NCI-H1092 (cell line): ENCODE data around the gene TTC1.
A peak's percentile ranks its signal among the peaks of the same experiment; 100 is the strongest.
"Not testable (repeated sequence)": the region's sequence is repeated elsewhere in the genome, so short reads cannot be mapped to it uniquely, and the experiment has no call there.

Source experiments
- DNase-seq: peaks from one replicate; lab custom pipeline; 2025; lab: John Stamatoyannopoulos, UW

TTC1 gene

DNA sequence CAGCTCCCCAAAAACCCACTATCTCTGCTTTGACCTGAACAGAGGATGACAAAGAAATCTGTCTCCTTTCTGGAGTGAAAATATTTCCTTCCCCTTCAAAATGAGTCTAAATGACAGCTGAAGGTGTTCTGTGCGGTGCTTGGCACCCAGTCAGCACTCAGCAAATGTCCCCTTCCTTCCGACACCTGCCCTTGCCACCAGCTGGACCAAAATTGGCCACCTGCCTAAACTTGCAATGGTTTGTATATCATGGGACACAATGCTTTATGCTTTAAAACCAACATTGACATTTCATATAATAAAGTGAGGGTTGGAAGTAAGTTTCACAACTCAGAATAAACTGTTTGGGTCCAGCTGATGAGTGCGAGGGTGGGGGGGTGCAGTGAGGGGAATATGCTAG, 7.5 kb upstream of the TTC1 start:
- DNase-seq: peak; percentile 1

- DNase-seq: no peak
These were observed 1.4 kb upstream of the TTC1 start for GRCh38 chr5:160007514-160007913.

DNA sequence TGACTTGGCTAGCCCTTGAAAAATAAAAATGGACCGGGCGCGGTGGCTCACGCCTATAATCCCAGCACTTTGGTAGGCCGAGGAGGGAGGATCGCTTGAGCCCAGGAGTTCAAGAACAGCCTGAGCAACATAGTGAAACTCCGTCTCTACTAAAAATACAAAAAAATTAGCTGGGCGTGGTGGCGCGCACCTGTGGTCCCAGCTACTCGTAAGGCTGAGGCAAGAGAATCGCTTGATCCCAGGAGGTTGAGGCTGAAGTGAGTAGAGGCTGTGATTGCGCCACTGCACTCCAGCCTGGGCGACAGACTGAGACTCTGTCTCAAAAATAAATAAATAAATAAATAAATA, 436 bp upstream of the TTC1 start:
- not testable (repeated sequence) for DNase-seq

GRCh38 chr5:160009591-160009989, 651 bp downstream of the TTC1 start:
- DNase-seq: no peak

DNA sequence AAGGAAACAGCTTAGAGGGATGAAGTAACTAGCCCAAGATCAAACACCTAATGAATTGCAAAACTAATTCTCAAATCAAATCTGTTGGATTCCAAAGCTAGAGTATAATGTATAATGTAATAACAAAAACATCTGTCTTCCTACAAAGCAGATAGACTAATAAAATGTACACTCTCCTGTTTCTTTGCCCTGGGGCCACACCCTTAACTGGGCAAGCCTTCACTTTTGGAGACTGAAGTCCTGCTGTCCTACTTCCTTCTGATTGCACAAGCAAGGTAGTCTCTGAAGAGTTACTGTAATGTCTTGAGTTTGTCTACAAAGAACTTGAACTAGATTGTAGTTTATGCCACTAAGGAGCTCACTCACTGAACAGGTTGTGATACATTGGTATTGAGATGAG, 2.5 kb downstream of the TTC1 start:
- DNase-seq: no peak

- DNase-seq: not testable (repeated sequence)
These were observed 5.3 kb downstream of the TTC1 start for GRCh38 chr5:160014197-160014596.

GRCh38 chr5:160018945-160019625, 10.1 kb downstream of the TTC1 start:
- DNase-seq: no peak

DNA sequence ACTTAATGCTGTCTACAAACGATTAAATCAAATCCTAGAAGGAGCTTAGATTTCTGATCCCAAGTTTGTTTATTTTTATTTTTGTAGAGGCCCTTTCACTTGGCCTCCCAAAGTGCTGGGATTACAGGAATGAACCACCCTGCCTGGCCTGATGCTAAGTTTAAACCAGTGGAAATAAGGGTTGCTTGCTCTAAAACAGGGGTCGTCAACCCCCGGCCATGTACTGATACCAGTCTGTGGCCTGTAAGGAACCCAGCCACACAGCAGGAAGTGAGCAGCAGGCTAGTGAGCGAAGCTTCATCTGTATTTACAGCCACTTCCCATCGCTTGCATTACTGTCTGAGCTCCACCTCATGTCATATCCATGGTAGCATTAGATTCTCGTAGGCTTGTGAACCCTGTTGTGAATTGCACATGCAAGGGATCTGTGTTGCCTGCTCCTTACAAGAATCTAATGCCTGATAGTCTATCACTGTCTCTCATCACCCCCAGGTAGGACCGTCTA, 11.4 kb downstream of the TTC1 start:
- no peak for DNase-seq

GRCh38 chr5:160020964-160021363, 12.0 kb downstream of the TTC1 start:
- DNase-seq: no peak

GRCh38 chr5:160021831-160022446, 13.0 kb downstream of the TTC1 start:
- peak; percentile 14 for DNase-seq

DNA sequence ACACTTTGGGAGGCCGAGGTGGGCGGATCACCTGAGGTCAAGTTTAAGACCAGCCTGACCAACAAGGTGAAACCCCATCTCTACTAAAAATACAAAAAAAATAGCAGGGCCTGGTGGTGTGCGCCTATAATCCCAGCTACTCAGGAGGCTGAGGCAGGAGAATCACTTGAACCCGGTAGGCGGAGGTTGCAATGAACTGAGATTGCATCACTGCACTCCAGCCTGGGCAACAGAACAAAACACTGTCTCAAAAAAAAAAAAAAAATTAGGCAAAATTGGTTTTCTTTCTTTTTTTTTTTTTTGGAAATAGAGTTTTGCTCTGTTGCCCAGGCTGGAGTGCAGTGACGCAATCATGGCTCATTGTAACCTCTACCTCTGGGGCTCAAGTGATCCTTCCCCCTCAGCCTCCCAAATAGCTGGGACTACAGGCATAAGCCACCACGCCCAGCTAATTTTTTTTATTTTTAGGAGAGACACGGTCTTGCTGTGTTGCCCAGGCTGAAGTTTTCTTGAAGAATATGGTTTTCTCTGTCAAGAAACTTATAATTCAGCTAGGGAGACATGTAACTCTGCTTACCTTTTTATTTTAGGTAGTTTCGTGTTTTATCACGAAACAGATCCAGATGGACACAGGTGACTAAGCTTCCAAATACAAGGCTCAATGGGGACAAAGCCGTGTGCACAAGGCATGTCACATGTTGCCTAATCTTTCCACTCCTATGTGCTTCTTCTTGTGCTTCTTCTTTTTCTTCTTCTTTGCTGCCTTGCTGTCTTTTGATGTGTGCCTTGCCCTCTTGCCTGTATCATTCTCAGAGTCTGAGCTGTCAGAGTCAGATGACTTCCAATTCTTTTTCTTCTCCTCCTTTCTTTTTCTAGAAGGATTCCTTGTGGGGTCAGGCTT, 14.3 kb downstream of the TTC1 start:
- DNase-seq: no peak

- no peak for DNase-seq
These were observed 15.1 kb downstream of the TTC1 start for GRCh38 chr5:160023908-160024630.

- no peak for DNase-seq
These were observed 20.1 kb downstream of the TTC1 start for GRCh38 chr5:160029004-160029403.

- DNase-seq: no peak
These were observed 20.7 kb downstream of the TTC1 start for GRCh38 chr5:160029540-160030139.

GRCh38 chr5:160030631-160031377, 21.9 kb downstream of the TTC1 start:
- DNase-seq: no peak

- DNase-seq: no peak
These were observed 24.8 kb downstream of the TTC1 start for GRCh38 chr5:160033546-160034252.

DNA sequence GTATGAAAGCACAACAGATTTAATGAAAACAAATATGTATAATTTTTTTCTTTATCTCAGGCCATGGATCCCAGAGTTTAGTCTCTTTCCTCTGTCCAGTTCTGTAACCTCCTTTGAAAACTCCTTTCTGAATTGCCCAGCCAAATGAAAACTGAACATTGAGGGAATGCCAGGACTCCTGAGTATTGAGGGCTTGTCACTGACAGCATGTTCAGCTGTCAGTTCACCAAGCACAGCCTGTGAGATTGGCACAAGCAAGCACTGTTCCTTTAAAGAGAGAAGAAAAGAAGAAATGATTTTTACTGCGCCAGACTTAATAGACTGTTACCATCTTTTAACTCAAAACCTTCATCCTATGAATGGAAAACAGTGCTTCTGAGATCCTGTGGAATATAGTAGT, 27.3 kb downstream of the TTC1 start:
- no peak for DNase-seq

- DNase-seq: no peak
These were observed 27.9 kb downstream of the TTC1 start for GRCh38 chr5:160036884-160037283.

DNA sequence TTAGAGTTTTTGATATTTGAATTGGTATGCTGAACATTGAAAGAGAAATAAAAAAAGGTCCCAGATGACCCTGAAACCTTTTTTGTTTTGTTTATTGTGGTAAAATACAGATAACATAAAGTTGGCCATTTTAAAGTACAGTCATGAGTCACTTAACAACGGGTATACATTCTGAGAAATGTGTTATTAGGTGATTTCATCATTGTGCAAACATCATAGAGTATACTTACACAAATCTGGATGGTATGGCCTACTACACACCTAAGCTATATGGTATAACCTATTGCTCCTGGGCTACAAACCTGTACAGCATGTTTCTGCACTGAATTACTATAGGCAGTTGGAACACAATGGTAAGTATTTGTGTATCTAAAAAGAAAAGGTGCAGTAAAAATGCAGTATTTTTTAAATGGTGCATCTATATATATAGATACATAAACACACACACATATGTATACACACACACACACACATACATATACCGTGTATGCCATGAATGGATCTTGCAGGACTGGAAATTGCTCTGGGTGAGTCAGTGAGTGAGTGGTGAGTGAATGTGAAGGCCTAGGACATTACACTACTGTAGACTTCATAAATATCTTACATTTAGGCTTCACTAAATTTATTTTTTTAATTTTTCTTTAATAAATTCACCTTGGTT, 31.0 kb downstream of the TTC1 start:
- DNase-seq: no peak

- DNase-seq: no peak
These were observed 31.5 kb downstream of the TTC1 start for GRCh38 chr5:160040471-160040835.
